ENCODE measurements around the gene RPH3AL. TPM values are rescaled to one million over a fixed set of nuclear protein-coding genes. Genes with fewer than 3 reads are reported as not detected.

Gene RPH3AL
- polyA plus RNA-seq, 4 donors: 12.0 to 30.3 (median 25.6) TPM

GRCh38 chr17:305090-305976 is 47.3 kb downstream of the RPH3AL start:
- no peak for DNase-seq (ENCODE audit: low read depth in 4 of 4, low spot score in 2 of 4)

GRCh38 chr17:304461-304860 is 48.1 kb downstream of the RPH3AL start:
- DNase-seq (ENCODE audit: low read depth in 4 of 4, low spot score in 2 of 4): no peak

GRCh38 chr17:303168-303567 is 49.4 kb downstream of the RPH3AL start:
- no peak for DNase-seq (ENCODE audit: low read depth in 4 of 4, low spot score in 2 of 4)

- DNase-seq (ENCODE audit: low read depth in 4 of 4, low spot score in 2 of 4): no peak
Observed at GRCh38 chr17:302300-302698, 50.3 kb downstream of the RPH3AL start.

- DNase-seq (ENCODE audit: low read depth in 4 of 4, low spot score in 2 of 4): no peak
Observed at GRCh38 chr17:301681-302299, 50.8 kb downstream of the RPH3AL start.

GRCh38 chr17:300881-301280 is 51.7 kb downstream of the RPH3AL start:
- DNase-seq (ENCODE audit: low read depth in 4 of 4, low spot score in 2 of 4): no peak

GRCh38 chr17:299546-299945 is 53.1 kb downstream of the RPH3AL start:
- DNase-seq (ENCODE audit: low read depth in 4 of 4, low spot score in 2 of 4): no peak

- no peak for DNase-seq (ENCODE audit: low read depth in 4 of 4, low spot score in 2 of 4)
Observed at GRCh38 chr17:298791-299450, 53.7 kb downstream of the RPH3AL start.

- no peak for DNase-seq (ENCODE audit: low read depth in 4 of 4, low spot score in 2 of 4)
Observed at GRCh38 chr17:297758-298157, 54.8 kb downstream of the RPH3AL start.

GRCh38 chr17:296906-297690 is 55.5 kb downstream of the RPH3AL start:
- DNase-seq (ENCODE audit: low read depth in 4 of 4, low spot score in 2 of 4): no peak

GRCh38 chr17:296379-296778 is 56.2 kb downstream of the RPH3AL start:
- no peak for DNase-seq (ENCODE audit: low read depth in 4 of 4, low spot score in 2 of 4)

- no peak for DNase-seq (ENCODE audit: low read depth in 4 of 4, low spot score in 2 of 4)
Observed at GRCh38 chr17:292531-293382, 59.9 kb downstream of the RPH3AL start.

- no peak for DNase-seq (ENCODE audit: low read depth in 4 of 4, low spot score in 2 of 4)
Observed at GRCh38 chr17:292016-292415, 60.6 kb downstream of the RPH3AL start.

GRCh38 chr17:291587-291986 is 61.0 kb downstream of the RPH3AL start:
- no peak for DNase-seq (ENCODE audit: low read depth in 4 of 4, low spot score in 2 of 4)

- no peak for DNase-seq (ENCODE audit: low read depth in 4 of 4, low spot score in 2 of 4)
Observed at GRCh38 chr17:290626-291025, 62.0 kb downstream of the RPH3AL start.

- DNase-seq (ENCODE audit: low read depth in 4 of 4, low spot score in 2 of 4): no peak
Observed at GRCh38 chr17:290121-290521, 62.5 kb downstream of the RPH3AL start.

GRCh38 chr17:289409-289808 is 63.2 kb downstream of the RPH3AL start:
- DNase-seq (ENCODE audit: low read depth in 4 of 4, low spot score in 2 of 4): no peak

GRCh38 chr17:288802-289356 is 63.7 kb downstream of the RPH3AL start:
- DNase-seq (ENCODE audit: low read depth in 4 of 4, low spot score in 2 of 4): no peak

GRCh38 chr17:286571-286970 is 66.0 kb downstream of the RPH3AL start:
- DNase-seq (ENCODE audit: low read depth in 4 of 4, low spot score in 2 of 4): no peak

All from left renal cortex interstitium (tissue), 4 donors.